Stimulated activated CD8-positive, alpha-beta memory T cell treated with anti-CD3 and anti-CD28 coated beads, Interleukin-15, amount 100 ng/mL, for 24 hours (primary cell): Measurements from ENCODE around the gene SHFL.

ENCODE experiments used
- DNase-seq: peaks from one replicate; pipeline ENCODE4 v3.0.0-alpha.2; 2020; ENCODE audit warnings: low read depth

The SHFL gene

DNA sequence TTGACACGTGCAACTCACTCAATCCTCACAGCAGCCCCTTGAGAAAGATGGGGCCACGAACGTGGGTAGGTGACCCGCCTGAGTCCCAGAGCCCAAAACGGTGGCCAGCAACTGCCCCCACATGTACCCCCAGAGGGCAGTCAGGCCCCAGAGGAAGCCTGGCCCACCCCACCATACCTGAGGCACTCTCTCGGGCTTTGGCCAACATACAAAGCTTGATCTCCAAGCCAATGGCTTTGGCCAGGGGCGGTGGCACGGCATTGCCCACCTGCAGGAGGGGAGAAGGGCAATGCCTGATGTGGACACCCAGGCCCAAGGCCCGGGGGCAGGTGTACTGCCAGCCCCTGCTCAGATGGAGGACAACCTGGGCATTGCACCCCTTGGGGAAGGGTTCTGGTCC, 47.9 kb downstream of the SHFL start:
- no peak for DNase-seq

DNA sequence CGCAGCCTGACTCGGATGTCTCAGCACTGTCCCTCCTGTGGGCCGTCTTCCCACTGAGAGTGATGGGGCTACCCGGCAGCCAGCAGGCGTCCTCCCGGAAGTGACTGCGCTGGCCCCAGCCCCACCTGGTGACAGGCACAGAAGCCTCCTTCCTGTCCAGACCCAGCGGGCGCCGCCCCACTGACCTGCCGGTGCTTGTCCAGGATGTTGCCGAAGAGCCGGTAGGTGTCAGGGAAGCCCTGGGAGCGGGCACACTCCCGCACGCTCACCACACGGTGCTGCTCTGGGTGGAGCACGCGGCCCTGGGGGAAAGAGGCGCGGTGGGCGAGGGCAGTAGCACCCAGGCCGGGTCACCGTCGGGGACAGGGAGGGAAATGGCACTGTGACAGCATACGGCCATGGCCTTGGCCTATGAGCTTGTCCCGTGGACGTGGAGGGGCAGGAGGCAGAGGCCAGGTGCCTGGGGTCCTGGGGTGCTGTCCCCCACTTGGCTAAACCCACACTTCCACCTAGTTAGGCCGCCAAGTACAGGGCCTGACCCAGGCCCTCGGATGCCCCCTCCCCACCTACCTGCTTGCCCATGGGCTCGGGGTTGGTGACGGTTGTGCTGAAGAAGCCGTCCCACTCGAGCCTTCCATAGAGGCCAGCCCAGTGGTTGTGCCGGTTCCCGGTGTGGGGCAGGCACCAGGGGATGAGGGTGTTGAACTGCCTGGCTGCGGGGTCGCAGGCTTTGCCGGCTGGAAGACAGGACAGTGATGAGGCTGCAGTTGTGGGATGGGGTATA, 49.6 kb downstream of the SHFL start:
- DNase-seq = no peak

GRCh38 chr19:10136936-10137335, 50.8 kb downstream of the SHFL start:
- DNase-seq = no peak

DNA sequence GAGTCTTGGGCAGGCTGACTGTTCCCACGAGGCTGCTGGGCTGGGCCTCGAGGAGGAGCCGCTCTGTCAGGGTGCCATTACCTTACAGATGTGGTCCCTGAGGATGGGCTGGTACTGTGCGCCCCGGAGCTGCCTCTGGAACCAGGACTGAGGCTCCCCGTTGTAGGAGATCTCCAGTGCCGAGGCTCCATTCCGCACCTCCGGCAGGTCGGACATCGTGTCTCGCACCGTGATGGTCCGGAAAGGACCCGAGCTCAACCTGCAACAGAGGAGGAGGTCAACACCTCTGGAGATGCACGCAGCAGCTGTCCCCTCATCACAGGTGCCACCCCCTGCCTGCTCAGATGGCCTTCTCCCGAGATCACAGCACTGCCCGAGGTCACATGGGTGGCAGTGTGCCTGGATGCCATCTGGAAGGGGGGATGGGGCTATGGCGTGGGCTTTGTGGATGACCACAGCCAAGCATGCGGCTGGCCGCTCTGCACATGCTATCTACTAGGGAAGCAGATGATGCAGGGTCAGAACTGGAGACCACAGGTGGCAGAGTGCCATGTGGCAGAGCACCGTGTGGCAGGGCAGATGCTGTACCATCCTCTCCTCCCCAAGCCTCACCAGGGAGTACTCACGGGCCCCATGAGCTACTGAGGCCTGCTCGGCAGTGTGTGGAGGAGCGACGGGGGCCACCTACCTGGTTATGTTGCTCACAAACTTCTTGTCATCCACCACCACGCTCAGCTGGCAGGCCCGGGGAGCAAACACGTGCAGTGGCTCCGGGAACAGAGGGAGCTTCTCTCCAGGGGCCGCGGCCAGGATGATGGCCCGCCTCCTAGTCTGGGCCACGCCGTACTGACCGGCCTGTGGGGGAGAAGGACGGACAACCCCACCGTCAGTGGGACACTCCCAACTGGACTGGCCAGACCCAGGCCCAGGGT, 51.9 kb downstream of the SHFL start:
- no peak for DNase-seq

DNA sequence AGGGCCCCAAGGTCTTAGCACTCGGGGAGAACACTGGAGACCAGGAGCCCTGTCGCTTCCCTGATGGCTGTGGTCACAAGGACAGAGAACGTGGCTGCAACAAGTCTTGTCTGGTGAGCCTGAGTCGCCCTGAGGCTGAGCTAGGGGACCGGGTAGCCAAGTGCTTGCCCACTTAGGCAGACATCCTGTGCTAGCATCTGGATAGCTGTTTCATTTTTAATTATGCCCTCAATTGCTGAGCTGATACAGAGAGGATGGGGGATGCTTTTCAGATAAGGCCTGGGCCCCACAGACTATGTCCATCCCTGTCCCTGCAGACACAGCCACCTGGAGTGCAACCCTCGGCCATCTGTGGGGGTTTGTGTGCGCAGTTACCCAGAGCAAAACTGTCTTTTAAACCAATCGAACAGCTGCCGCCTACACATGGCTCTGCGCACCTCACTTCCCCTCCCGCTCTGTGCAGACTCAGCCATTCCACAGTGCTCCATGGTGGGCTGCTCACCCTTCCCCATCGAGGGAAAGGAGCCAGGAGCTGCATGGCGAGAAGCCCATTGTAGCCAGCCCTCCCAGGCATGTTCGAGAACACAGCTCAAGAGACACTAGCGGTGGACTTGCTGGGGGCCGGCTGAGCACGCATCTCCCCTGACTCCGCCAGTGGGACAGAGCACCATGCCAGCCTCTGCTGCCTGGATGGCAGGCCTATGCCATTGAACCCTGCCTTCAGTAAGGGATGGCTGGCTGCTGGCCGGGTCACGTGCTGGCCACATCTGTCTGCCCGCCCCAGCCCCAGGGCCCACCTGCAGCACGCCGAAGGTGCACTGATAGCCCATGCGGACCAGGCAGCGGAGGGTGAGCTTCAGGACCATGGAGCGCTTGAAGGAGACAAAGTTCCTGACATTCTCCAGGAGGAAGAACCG, 53.0 kb downstream of the SHFL start:
- DNase-seq = no peak

DNA sequence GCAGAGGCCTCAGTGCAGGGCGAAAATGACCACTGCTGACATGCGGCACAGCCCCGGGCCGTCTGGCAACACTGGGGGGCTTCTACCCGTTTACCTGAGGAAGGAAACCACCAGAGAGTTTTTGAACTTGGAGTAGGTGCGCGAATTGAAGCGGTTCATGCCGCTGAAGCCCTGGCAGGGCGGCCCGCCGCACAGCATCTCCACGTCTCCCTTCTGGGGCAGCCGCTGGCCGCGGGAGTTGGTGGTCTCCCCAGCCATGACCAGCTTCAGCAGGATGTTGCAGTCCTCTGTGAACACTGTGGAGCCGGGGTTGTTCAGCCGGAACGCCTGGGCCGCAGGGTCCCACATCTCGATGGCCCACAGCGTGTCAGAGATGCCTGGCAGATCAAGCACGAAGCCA, 53.8 kb downstream of the SHFL start:
- no peak for DNase-seq

DNA sequence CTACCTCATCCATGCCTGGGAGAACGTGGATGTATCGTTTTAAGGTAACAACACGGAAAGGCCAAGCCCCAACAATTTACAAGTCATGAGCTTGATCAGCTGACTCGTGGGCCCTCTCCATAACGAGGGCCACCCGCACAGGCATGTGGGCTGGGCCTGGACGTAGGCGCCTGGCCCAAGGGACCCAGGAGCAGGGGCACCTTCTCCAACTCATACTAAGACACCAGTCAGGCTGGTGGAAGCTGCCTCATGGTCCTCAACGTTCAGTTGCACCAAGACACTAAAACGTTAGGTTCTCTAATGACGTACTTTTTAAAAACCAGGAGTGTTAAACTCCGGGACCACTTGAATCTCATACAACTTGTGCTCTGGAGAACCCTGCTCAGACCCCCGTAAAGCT, 55.4 kb downstream of the SHFL start:
- DNase-seq = no peak

- no peak for DNase-seq
Observed at GRCh38 chr19:10141973-10142372, 55.9 kb downstream of the SHFL start.
